Hindlimb muscle (tissue), 1 donor: Measurements from ENCODE around the gene PDF. TPM values are rescaled to one million over a fixed set of nuclear protein-coding genes. Genes with fewer than 3 reads are reported as not detected.
"Not testable (repeated sequence)": the region's sequence is repeated elsewhere in the genome, so short reads cannot be mapped to it uniquely, and the experiment has no call there.

Source experiments
- DNase-seq: peaks from one replicate; pipeline ENCODE4 v3.0.0-alpha.2; 2013
- polyA plus RNA-seq: library from polyadenylated mRNA; unstranded; fragments of 120-200 nt; gene quantifications from one replicate; pipeline ENCODE4 v1.2.1, GENCODE V29; 2013; ENCODE audit not compliant: insufficient read length

The PDF gene
- polyA plus RNA-seq, 1 donor = 5.8 TPM

DNA sequence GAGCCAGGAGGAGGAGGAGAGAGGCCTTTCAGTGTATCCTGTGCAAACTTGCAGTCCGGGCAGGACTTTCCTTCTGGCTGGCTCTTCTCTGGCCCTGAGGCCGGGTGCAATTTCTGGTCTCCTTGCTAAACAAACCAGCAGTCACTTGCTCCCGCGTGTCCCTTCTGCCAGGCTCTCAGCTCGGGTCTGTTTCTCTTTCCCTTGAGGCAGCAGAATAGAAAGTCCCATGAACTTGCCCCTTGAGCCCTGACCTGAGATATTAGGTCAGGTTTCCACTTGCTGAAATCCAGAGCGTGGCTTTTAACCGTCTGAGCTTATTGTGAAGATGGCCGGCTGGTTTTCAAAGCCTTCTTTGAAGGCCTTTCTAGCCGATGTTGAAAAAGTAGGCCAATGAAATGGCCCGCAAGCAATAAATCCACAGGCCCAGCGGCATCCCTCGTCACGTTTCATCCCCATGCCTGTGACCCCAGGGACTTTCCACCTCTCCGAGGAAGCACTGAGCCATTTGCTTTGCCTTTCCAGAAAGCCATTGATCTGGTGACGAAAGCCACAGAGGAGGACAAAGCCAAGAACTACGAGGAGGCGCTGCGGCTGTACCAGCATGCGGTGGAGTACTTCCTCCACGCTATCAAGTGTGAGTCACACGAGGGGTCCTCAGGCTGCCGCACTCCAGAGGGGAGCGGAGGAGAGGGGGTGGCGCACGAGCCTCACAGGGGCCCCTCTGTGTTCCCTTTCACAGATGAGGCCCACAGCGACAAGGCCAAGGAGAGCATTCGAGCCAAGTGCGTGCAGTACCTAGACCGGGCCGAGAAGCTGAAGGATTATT, 14.7 kb downstream of the PDF start:
- no peak for DNase-seq

DNA sequence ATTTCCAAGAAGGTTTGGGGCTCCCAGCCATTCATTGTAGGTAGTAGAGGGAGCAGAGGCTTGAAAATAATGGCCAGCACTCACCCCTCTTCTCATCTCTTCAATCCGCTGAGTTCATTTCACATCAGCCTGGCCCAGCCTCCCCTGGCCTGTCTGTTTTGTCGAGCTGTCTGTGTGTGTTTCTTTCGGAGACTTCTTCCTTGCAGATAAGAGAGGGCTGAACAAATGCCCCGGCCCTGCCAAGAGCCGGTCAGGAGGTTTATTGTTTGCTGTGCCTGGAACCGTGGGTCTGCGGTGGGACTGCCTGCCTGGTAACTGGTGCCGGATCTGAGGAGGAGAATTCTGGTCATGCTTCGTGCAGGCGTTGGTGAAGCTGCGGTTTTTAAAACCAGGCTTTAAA, 15.9 kb downstream of the PDF start:
- no peak for DNase-seq

DNA sequence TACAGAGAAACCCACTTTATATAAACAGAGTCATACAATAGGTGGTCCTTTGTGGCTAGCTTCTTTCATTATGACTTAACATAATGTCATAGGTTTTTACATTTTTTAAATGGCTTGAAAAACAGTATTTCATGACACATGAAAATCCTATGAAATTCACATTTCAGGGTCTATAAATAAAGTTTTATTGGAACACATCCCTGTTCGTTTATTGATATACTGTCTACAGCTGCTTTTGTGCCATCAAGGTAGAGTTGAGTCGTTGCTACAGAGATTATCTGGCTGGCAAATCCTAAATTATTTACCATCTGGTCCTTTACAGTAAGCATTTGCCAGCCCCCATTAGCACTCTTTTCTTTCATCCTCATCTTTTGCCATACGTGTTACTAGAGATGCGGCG, 16.9 kb downstream of the PDF start:
- DNase-seq = no peak

DNA sequence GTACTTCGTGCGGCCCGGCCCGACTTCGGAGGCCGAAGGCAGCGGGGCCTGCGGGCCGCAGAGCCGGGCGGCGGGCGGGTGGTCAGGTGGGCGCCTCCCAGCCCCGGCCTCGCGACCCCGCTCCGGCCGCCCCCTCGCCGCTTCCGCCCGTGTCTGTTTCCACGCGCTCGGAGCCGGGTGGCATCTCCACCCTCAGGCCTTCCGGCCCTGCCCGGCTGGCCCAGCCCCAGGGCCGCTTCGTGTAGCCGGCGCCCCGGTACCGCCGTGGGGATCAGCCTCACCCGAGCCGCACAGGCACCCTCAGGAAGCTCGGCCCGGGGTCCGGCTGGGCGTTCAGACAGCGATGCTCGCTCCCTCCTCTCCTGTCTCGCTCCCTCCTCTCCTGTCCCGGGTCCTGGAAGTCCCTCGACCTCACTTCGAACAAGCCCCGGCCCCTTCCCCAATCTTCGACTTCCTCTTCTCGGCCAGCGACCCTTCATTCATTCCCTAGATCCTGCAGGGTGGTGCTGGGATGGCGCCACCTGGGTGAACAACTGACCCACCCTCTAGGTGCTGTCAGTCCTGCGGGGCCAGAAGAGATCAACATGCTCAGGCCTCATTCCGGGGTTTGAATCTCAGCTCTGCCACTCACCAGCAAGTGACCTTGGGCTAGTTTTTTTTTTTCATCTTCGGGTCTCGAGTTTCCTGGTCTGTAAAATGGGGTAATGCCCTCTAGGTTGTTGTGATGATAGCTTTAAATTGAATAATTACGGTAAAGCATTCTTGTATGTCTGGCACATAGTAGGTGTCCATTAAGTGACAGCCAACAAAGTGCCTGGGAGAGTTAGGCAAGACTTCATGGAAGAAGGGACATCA, 18.6 kb downstream of the PDF start:
- peak; percentile 26 for DNase-seq

DNA sequence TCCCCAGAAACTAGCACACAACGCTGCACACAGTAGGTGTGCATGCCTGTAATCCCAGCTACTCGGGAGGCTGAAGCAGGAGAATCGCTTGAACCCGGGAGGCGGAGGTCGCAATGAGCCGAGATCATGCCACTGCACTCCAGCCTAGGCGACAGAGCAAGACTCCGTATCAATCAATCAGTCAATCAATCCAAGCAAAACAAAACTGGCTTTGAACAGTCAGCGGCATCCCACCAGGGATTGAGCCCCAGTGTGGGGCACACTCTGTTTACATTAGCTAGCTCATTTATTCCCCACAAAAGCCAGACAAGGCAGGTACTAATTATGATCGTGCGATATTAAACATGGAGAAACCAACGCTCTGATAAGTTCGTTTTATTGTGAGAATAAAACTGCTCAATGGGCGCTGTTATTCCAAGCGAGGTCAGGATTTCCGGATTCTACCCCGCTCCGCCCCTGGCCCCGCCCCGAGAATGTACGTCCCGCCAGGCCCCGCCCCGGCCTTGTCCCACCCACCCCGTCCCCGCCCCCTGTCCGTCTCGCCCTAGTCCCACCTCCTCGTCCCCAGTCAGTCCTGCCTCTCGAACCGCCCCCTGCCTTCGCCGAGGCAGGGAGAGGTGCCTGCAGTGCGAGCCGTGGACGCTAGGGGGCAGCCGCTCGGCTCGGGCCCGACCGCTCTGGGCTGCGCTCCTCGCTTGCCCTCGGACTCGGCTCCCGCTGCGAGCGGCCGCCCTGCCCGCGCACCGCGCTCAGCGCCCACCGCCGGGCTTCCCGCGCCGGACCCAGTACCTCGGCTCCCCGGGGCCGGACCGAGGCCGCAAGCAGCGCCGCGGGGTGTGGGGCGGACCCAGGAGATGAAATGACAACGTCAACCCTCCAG, 19.5 kb downstream of the PDF start, which contains the start of gene VPS4A:
Gene VPS4A (plus strand): TSS at position 698 of the 880 bp plus-strand sequence. CDS start 162 bp downstream, at position 860.
- DNase-seq = peak; percentile 96

DNA sequence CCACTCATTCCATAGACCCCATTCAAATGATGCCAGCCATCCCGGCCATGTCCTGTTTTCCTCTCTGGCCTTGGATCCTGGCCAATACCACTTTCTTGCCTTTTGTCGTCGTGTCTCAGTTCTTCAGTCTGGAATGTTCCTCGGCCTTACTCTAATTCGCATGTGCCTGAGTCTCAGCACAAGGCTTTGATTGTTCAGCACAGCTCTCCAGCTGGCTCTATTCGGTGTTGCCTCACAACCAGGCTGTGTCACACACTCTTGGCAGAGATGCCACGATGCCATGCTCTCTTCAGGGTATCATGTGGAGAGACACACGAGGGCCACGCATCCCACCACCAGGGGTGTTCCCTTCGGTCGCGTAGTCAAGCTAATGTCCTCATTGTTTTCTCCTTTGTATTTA, 21.1 kb downstream of the PDF start:
- no peak for DNase-seq

DNA sequence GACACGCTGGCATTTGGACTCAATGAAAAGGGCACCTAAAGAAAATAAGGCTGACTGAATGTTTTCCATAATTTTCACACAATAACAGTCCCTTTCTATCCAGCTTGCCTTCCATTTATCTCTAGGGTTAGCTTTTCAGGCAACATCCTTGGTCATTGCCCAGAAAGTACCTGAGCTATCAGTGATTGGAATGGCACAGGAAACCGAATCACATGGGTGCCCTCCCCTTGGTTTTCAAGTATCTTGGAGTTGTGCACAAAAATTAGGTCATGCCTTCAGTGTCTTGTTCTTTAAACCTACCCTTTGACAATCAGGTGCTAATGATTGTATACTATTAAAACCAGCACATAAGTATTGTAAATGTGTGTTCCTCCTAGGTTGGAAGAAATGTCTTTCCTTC, 22.5 kb downstream of the PDF start:
- DNase-seq = no peak

DNA sequence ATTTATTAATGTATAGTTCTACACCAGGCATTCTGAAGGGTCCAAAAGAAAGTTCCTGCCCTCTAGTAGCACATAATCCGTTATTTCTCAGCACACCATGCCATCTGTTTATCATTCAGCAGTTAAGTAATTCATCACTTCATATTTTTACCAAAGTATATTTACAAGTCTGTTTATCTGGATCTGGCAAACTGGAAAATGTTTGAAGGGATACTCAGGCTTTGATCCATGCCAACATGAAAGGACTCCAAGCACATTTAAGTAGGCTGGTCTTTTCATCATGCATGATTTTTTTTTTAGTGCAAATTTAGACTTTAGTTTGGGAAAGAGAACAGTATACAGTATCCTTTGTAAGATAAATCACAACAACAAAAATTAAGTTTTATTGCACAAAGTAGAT, 23.3 kb downstream of the PDF start:
- DNase-seq = no peak

DNA sequence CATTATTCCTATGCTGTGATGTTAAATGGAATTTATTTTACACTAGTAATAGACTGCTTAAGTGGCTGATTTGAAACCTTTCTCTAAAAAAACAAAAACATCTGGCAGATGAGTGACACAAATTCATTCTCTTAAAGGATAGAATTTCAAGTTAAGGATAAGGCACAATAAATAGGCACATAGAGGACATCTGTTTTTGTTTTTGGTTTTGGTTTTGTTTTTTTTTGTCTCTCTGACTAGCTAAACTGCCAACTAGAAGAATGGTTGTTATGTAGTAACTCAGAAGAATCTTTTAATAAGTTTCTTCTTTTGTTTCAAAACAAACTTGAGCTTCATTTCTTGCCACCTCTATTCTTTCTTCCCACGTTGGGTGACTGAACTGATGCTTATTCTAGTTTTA, 24.4 kb downstream of the PDF start:
- no peak for DNase-seq

DNA sequence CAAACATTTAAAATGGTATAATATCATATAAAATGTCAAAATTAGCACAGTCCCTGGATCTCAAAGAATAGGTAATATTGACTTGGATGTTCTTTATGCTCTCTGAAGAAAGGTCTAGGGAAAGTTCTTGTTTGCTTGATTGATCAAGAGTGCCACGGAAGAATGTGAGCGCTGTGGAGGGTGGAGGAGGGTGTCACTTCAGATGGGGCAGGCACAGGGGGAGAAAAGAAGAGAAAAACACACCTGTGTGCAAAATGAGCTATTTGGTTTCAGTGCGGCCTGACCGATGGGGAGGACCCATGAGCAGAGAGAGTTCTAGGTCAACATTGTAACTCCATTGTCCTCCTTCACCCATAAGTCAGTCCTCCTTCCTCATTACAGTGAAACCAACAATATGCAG, 28.1 kb downstream of the PDF start:
- no peak for DNase-seq

DNA sequence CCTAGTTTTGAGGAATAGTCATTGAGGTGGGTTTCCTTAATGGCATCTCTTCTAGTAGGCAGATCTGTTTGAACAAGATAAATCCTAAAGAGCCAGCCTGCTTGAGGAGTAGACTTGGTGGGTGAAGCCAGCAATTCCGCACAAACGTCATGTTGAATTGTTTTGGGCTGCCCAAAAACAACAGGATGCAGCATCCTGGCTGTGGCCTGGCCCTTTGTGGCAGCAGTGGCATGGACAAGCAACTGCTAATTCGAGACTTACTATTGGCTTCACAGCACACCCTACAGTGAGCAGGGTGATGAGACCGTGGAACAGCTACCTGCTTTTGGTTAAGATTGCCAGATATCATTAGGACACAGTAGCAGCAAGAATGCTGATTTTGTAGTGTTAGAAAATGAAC, 28.5 kb downstream of the PDF start:
- DNase-seq = no peak

DNA sequence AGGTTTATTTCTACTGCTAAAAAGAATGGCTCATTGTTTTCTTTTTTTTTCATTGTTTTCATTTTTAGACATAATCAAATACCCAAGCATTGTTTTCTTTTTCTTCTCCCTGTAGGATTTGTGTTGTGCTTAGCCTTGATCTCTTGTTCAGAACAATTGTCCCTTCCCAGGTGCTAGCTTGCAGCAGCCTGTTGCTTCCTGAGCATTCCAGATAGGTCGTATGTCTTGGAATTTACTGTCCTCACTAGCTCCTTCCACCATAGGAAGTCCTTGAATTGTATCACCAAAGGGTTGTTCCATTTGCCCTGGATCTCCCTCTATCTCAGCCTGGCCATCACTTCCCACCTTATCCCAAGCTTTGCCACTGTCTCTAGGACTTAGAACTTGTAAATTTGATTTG, 29.2 kb downstream of the PDF start:
- no peak for DNase-seq

DNA sequence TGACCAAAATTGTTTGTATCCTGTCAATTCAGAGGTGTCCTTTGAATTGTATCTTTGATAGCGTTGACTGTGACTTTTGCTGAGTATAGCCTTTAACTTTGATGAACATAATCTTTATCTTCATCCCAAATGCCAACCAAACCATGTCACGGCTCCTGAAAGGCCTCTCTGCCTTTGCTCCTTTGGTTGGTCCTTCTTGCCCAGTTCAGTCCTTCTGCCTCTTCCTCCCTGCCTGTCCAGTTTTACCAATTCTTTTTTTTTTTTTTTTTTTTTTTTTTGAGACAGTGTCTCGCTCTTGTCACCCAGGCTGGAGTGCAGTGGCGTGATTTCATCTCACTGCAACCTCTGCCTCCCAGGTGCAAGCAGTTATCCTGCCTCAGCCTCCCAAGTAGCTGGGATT, 32.1 kb downstream of the PDF start:
- DNase-seq = no peak

DNA sequence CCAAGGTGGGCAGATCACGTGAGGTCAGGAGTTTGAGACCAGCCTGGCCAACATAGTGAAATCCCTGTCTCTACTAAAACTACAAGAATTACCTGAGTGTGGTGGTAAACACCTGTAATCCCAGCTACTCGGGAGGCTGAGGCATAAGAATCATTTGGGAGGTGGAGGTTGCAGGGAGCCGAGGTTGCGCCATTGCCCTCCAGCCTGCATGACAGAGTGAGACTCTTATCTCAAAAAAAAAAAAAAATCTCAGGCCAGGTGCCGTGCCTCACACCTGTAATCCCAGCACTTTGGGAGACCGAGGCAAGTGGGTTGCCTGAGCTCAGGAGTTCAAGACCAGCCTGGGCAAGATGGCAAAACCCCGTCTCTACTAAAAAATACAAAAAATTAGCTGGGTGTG, 33.6 kb downstream of the PDF start:
- DNase-seq = not testable (repeated sequence)

DNA sequence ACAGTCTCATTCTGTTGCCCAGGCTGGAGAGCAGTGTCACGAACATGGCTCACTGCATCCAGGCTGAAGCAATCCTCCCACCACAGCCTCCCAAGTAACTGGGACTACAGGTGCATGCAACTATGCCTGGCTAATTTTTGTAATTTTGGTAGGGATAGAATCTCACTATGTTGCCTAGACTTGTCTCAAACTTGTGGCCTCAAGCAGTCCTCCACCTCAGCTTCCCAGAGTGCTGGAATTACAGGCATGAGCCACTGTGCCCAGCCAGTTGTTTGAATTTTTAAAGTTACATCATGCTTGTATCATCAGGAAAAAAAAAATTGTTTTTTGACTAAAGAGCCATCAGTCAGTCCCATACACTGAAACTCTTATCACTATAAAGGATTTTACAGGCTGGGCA, 36.3 kb downstream of the PDF start:
- no peak for DNase-seq

DNA sequence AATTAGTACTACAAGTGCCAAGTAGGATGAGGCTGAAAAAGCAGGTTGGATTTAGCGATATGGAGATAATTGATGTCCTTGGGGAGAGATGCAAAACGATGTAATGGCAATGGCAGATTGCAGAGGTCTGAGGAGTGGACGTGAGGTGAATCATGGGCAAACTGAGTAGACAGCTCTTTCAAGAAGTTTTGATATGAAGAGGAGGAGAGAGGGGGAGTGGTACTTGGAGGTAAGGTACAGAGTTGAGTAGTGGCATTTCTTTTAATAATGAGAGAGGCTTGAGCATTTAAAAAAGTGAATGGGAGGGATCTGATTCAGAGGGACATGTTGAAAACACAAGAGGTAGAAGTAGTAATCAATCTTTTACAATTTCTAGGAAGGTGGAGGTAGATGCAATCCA, 37.0 kb downstream of the PDF start:
- DNase-seq = no peak

DNA sequence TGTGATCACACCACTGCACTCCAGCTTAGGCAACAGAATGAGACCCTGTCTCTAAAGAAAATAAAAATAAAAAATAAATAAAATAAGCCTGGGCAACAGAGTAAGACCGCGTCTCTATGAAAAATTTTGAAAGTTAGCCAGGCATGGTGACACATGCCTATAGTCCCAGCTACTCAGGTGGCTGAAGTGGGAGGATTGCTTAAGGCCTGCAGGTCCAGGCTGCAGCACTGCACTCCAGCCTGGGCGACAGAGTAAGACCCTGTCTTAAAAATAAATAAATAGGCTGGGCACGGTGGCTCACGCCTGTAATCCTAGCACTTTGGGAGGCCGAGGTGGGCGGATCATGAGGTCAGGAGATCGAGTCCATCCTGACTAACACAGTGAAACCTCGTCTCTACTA, 38.7 kb downstream of the PDF start:
- not testable (repeated sequence) for DNase-seq

DNA sequence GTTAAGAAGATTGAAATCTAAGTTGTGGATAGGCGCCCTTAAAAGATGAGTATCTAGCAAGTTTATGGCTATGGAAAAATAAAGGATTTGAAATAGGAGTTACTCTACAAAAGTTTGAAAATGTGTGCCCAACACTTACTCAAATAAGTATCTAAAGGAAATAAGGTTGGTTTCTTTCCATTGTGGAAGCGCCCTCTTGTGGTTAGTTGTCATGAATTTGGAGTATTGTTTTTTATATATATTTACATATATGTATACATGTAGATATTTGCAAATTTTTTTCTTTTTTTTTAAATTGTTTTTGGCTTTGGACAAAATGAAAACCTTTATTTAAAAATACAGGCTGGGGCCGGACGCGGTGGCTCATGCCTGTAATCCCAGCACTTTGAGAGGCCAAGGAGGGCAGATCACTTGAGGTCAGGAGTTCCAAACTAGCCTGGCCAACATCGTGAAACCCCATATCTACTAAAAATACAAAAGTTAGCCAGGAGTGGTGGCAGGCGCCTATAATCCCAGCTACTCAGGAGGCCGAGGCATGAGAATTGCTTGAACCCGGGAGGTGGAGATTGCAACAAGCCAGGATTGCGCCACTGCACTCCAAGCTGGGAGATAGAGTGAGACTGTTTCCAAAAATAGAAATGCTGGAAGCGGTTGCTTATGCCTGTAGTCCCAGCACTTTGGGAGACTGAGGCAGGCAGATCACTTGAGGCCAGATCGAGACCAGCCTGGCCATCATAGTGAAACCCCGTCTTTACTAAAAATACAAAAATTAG, 43.3 kb downstream of the PDF start:
- DNase-seq = peak; percentile 73

DNA sequence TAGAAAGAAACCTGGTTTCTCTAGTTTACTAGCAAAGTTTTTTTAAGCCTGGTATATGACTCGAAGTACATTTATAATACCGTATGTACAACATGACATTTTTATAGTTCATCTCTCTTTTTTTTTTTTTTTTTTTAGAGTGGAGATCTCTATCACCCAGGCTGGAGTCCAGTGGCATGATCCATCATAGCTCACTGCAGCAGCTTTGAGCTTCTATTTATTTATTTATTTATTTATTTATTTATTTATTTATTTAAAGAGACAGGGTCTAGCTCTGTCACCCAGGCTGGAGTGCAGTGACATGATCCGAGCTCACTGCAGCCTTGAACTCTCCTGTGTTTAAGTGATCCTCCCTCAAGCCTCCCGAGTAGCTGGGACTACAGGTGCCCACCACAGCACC, 45.1 kb downstream of the PDF start:
- DNase-seq = no peak

DNA sequence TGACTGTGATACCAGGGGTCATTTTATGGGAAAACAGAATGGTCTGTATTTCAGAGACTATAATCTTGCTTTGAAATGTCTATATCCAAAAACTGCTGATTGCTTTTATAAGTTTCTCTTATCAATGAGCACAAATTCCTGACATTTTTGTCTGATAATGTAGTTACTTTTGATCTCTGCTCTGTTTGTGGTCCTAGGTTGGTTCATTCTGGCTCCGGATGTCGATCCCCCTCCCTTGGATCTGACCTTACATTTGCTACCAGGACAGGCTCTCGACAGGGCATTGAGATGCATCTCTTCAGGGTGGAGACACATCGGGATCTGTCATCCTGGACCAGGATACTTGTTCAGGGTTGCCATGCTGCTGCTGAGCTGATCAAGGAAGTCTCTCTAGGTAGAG, 46.5 kb downstream of the PDF start:
- no peak for DNase-seq

DNA sequence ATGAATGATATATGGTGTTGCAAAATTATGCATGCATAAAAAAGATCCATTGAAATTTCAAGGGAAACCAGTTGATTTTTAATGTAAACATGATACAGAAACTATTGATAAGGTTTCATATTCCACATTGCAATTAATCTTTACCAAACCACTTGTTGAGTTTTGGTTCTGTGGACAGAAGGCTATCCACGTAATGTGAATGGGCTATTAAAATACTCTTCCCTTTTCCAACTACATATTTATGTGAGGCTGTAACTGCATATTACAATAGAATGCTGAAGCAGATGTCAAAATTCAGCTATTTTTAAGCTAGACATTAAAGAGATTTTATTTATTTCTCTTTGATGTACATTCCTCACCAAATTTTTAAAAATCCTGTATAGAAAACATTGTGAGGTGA, 53.0 kb downstream of the PDF start:
- no peak for DNase-seq
